Gastroesophageal sphincter (tissue), 4 donors: ENCODE data around the gene ZNF333. TPM values are rescaled to one million over a fixed set of nuclear protein-coding genes. Genes with fewer than 3 reads are reported as not detected.
"Not testable (repeated sequence)": the region's sequence is repeated elsewhere in the genome, so short reads cannot be mapped to it uniquely, and the experiment has no call there.

Source experiments
- ATAC-seq: fragments of 150-250 bp; one replicate; pipeline ENCODE4 v1.9.1; 2016; ENCODE audit warnings: mild to moderate bottlenecking, moderate library complexity
- H3K27ac ChIP-seq, 4 donors: fragments of 200-600 bp; sonication (generic) in 3 of 4; 1 replicate in 3 of 4; 2 replicates in 1 of 4; pipeline ENCODE4 v1.5.1; 2016 to 2019
- H3K27me3 ChIP-seq: fragments of 200-600 bp; sonication (generic); one replicate; pipeline ENCODE4 v1.5.1; 2019
- H3K36me3 ChIP-seq, 2 donors: fragments of 200-600 bp; sonication (generic); one replicate each; pipeline ENCODE4 v1.5.1; 2019; ENCODE audit warnings: control low read depth in 1 of 2
- H3K4me1 ChIP-seq, 3 donors: fragments of 200-600 bp; sonication (generic); 1 replicate in 2 of 3; 2 replicates in 1 of 3; pipeline ENCODE4 v1.5.1; 2016 to 2019; ENCODE audit warnings: control low read depth in 2 of 3
- H3K4me3 ChIP-seq, 2 donors: fragments of 200-600 bp; sonication (generic); one replicate each; pipeline ENCODE4 v1.5.1; 2019; ENCODE audit warnings: mild to moderate bottlenecking in 1 of 2, moderate library complexity in 1 of 2
- H3K9me3 ChIP-seq, 3 donors: fragments of 200-600 bp; sonication (generic); one replicate each; pipeline ENCODE4 v1.5.1; 2017 to 2019; ENCODE audit warnings: control low read depth in 2 of 3
- EP300 ChIP-seq: sonication (generic); formaldehyde crosslinking; IDR thresholded peaks from one replicate; pipeline ENCODE4 v1.6.1; 2017; ENCODE audit warnings: antibody characterized with exemption, mild to moderate bottlenecking
- POLR2A ChIP-seq, 2 donors: fragments of 450-650 bp; IDR thresholded peaks; one replicate each; pipeline ENCODE4 v1.6.1; 2017; ENCODE audit warnings: antibody characterized with exemption in 2 of 2, mild to moderate bottlenecking in 2 of 2, moderate library complexity in 1 of 2
- POLR2AphosphoS5 ChIP-seq: sonication (generic); formaldehyde crosslinking; IDR thresholded peaks from one replicate; pipeline ENCODE4 v1.6.1; 2017; ENCODE audit warnings: antibody characterized with exemption
- WGBS, 2 donors: methylation state at CpG; one replicate each; pipeline ENCODE4 v1.1.5; 2018; ENCODE audit warnings: low coverage in 1 of 2; 5-methylcytosine and 5-hydroxymethylcytosine counted together
- total RNA-seq, 4 donors: library from RNA; depleted of rRNA; stranded (reverse); fragments of >200 nt; gene quantifications; one replicate each; pipeline ENCODE4 v1.1.0, GENCODE V29; 2016
- TF ChIP-seq, protein P1 (sequence below), 4 experiments: fragments of 200-600 bp in 2 of 4; fragments of 450-650 bp in 2 of 4; sonication (generic) in 1 of 4; IDR thresholded peaks; one replicate each; pipeline ENCODE4 v1.5.1; 2017 to 2019; ENCODE audit warnings: antibody characterized with exemption in 4 of 4, mild to moderate bottlenecking in 2 of 4, moderate library complexity in 2 of 4

Gene ZNF333
- total RNA-seq, 4 donors from 2014 or later: 22.6 to 35.6 (median 28.1) TPM

DNA sequence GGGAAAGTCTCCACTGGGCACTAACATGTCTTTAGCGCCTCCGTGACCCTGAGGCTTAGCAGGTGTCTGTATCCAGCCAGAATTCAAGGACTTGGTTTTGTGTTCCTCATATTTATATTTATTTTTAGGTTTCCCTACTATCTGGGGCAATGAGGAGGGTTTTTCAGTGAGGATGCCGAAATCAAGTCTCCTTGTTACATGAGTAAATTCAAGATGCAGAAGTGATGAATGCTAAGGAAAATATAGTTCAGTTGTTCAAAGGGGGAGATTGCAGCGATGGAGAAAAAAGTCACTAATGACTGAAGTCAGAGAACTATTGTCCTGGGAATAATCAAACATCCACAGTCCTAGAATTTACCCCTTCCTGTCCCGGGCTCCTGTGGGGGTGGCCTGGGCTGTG lies 89.3 kb downstream of the ZNF333 start:
- no peak for ATAC-seq
- WGBS, 2 donors: 32 to 44% methylated on average over 3 to 5 of the region's 5 CpGs
- no peak for TF ChIP-seq EP300
- TF ChIP-seq POLR2A (IDR thresholded peaks at IDR 0.05): no peak
- TF ChIP-seq, protein P1, sequence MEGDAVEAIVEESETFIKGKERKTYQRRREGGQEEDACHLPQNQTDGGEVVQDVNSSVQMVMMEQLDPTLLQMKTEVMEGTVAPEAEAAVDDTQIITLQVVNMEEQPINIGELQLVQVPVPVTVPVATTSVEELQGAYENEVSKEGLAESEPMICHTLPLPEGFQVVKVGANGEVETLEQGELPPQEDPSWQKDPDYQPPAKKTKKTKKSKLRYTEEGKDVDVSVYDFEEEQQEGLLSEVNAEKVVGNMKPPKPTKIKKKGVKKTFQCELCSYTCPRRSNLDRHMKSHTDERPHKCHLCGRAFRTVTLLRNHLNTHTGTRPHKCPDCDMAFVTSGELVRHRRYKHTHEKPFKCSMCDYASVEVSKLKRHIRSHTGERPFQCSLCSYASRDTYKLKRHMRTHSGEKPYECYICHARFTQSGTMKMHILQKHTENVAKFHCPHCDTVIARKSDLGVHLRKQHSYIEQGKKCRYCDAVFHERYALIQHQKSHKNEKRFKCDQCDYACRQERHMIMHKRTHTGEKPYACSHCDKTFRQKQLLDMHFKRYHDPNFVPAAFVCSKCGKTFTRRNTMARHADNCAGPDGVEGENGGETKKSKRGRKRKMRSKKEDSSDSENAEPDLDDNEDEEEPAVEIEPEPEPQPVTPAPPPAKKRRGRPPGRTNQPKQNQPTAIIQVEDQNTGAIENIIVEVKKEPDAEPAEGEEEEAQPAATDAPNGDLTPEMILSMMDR (IDR thresholded peaks at IDR 0.05): no peak
- no peak for TF ChIP-seq POLR2AphosphoS5

DNA sequence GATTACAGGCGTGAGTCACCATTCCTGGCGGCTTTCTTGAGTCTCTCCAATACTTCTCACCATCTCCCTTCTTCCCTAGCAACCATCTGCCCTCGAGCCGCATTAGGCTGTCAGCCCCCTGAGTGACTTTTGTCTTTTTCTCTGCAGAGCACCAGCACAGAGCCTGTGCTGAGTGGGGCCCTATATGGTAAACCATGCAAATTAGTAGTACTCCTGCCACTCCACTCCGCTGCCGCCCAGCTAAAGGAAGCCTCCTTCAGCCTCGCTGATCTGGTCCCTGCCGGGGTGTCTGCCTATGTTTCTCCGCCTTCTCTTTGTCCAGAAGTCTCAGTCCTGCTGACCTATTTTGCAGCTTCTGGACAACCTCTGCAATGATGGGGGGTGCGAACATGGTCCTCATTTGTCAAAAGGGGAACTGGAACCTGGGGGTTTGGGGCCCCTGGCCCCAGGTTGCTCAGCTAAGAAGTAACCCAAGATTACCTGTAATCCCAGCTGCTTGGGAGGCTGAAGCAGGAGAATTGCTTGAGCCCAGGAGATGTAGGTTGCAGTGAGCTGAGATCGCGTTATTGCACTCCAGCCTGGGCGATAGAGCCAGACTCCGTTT lies 90.9 kb downstream of the ZNF333 start:
- ATAC-seq, H3K9me3 ChIP-seq, H3K4me3 ChIP-seq, H3K4me1 ChIP-seq, H3K36me3 ChIP-seq, H3K27ac ChIP-seq: not testable (repeated sequence)
- H3K27me3 ChIP-seq: peaks cover 62% of the 10 kb centered on the region
- 59 to 70% methylated on average over 2 to 8 of the region's 14 CpGs for WGBS, 2 donors

More for the DNA sequence above, 89.3 kb downstream of the ZNF333 start:
- H3K4me3 ChIP-seq: no peak overlapping the region
- H3K27ac ChIP-seq: no peak overlapping the region
- peaks cover 62% of the 10 kb centered on the region for H3K27me3 ChIP-seq
- H3K9me3 ChIP-seq: no peaks in the 10 kb centered on the region
- H3K4me1 ChIP-seq: peaks cover 0 to 7% (median 0%) of the 10 kb centered on the region in 3 donors
- no peaks in the 10 kb centered on the region for H3K36me3 ChIP-seq

DNA sequence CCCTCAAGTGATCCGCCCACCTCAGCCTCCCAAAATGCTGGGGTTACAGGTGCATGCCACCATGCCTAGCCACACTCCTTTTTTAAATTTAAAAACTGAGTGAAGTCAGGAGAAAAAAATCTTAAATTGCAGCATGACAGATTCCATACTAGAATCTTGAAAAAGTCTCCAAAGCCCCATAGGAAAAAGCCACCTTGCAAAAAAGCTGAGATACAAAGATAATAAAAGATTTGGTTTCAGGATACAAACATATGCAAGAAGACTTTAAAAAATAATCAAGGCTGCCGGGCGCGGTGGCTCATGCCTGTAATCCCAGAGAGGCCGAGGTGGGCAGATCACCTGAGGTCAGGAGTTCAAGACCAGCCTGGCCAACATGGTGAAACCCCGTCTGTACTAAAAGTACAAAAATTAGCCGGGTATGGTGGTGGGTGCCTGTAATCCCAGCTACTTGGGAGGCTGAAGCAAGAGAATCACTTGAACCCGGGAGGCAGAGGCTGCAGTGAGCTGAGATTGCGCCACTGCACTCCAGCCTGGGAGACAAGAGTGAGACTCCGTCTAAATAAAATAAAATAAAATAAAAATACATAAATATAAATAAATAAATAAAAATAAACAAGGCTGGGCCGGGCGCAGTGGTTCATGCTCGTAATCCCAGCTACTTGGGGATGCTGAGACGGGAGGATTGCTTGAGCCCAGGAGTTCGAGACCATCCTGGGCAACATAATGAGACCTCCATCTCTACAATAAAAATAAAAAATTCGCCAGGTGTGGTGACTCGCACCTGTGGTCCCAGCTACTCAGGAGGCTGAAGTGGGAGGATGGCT lies 92.1 kb downstream of the ZNF333 start:
- H3K36me3 ChIP-seq, H3K4me1 ChIP-seq, H3K9me3 ChIP-seq, ATAC-seq, H3K4me3 ChIP-seq, H3K27ac ChIP-seq: not testable (repeated sequence)
- peaks cover 62% of the 10 kb centered on the region for H3K27me3 ChIP-seq
- 86 to 94% methylated on average over 8 to 16 of the region's 17 CpGs for WGBS, 2 donors

DNA sequence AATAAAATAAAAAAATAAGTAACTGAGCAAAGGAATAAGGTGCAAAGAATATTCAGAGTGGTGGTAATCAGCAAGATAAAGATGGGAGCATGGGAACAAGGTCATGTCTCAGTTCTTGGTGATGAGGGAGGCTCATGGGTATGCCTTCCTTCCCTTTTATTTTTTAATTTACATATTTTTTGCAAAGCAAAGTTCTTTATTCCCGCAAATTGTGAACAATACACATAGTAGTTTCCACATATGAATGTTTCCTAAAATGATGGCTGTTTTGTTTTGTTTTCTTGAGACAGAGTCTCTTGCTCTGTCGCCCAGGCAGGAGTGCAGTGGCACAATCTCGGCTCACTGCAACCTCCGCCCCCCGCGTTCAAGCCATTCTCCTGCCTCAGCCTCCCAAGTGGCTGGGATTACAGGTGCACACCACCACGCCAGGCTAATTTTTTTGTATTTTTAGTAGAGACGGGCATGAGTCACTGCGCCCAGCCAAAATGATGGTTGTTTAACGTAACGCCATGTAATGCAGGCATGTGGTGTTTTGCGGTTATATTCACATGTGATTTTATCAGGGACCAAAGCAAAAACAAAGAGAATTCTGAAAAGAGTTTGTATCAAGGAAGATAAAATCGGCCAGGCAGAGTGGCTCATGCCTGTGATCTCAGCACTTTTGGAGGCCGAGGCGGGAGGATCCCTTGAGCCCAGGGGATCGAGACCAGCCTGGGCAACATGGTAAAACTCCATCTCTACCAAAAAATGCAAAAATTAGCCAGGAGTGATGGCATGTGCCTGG lies 93.0 kb downstream of the ZNF333 start:
- 81 to 91% methylated on average over 15 to 16 of the region's 16 CpGs for WGBS, 2 donors
- peaks cover 0 to 8% (median 0%) of the 10 kb centered on the region in 3 donors for H3K9me3 ChIP-seq
- no peak overlapping the region for H3K4me3 ChIP-seq
- H3K27me3 ChIP-seq: peaks cover 56% of the 10 kb centered on the region
- H3K36me3 ChIP-seq: no peaks in the 10 kb centered on the region
- no peaks in the 10 kb centered on the region for H3K4me1 ChIP-seq
- no peak for TF ChIP-seq EP300
- TF ChIP-seq, protein P1 (IDR thresholded peaks at IDR 0.05): no peak
- no peak for TF ChIP-seq POLR2AphosphoS5
- TF ChIP-seq POLR2A (IDR thresholded peaks at IDR 0.05): no peak
- no peak for ATAC-seq
- H3K27ac ChIP-seq: no peak overlapping the region

Other genes starting within 250 kb of the ZNF333 start
- 1 to 10 TPM in 2 of 4 donors, under 1 TPM in 2; 0.23 to 4.6 (median 1.3) TPM for gene PTGER1, start 214.7 kb upstream of the ZNF333 start, total RNA-seq
- gene GIPC1, start 193.9 kb upstream of the ZNF333 start, total RNA-seq: 100 to 1,000 TPM in 1 of 4 donors, 10 to 100 TPM in 3; 63.8 to 115 (median 78.3) TPM
- gene DNAJB1, start 171.7 kb upstream of the ZNF333 start, total RNA-seq: 10 to 100 TPM; 59.3 to 72.8 (median 68.2) TPM
- gene TECR, start 160.5 kb upstream of the ZNF333 start, total RNA-seq: 10 to 100 TPM; 21.3 to 27.2 (median 24.3) TPM
- 100 to 1,000 TPM; 251 to 393 (median 330) TPM for gene NDUFB7, start 118.0 kb upstream of the ZNF333 start, total RNA-seq
- not detected for gene CLEC17A, start 107.0 kb upstream of the ZNF333 start, total RNA-seq
- not detected for gene ADGRE3, start 15.2 kb upstream of the ZNF333 start, total RNA-seq
- gene ADGRE2, start 88.5 kb downstream of the ZNF333 start, total RNA-seq: 1 to 10 TPM; 1.0 to 4.4 (median 1.4) TPM
- gene OR7A5, start 145.1 kb downstream of the ZNF333 start, total RNA-seq: not detected
- not detected for gene OR7C1, start 145.1 kb downstream of the ZNF333 start, total RNA-seq
- gene OR7A10, start 158.9 kb downstream of the ZNF333 start, total RNA-seq: not detected
- not detected for gene OR7A17, start 196.1 kb downstream of the ZNF333 start, total RNA-seq